ENCODE measurements around the gene KRT86. TPM values are rescaled to one million over a fixed set of nuclear protein-coding genes. Genes with fewer than 3 reads are reported as not detected.

The KRT86 gene
- total RNA-seq, 1 donor from 2014 or later = not detected

- ATAC-seq = no peak
- DNase-seq = no peak
- intact Hi-C loops (cut with micrococcal nuclease) = no loop called here
Measured at GRCh38 chr12:52321418-52321817, 47.0 kb downstream of the KRT86 start.

DNA sequence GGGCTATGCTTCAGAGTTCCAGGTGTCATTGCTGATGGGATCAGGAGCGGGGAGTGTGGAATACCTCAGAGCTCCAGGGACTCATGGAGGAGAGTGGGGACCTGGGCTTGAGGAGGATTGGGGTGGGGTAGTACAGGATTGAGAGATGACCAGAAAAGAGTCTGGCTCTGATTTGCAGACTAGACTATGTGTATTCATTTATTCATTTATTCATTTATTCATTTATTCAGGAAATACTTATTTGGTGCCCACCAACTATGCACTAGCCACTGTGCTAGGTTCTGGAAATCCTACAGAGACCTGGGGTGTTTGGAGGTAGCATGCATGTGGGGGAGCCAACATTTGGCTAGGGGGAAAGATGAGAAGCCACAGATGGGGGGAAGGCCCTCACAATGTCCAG lies 47.6 kb downstream of the KRT86 start:
- DNase-seq (no peak), ATAC-seq (no peak)
- intact Hi-C loops (cut with micrococcal nuclease) = no loop called here

GRCh38 chr12:52323001-52323400 lies 48.6 kb downstream of the KRT86 start:
- no peak for DNase-seq
- intact Hi-C loops (cut with micrococcal nuclease) = no loop called here
- ATAC-seq = no peak

DNA sequence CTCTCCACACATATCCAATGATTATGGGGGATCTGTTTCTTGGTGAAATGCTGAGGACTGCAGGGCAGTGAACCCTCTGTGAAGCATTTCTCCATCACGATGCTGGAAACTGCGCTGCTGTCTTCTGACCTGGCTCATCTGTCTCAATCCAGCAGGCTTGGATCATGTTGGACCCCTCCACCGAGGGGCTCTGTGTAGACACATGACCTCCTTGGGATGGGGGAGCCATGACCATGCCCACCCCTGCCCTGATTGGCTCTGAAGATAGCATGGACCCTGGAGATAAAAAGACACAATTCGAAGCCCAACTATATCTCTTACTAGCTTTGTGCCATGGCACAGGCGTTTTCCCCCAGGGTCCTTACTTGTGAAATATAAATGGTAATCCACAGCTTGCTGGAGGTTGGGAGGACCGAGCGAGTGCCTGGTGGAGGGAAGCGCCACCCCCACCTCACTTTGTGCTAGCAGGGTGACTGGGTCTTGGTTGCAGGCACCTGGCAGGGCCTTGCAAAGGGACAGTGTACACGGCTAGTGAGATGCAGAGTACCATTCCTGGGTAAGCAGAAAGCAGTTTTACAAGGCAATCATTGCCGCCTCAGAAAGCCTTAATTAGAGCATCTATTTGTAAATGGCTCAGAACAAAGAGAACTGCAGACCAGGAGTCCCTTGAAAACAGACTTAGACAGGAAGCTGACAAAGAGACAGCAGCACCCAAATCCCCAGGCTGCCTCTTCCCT lies 49.1 kb downstream of the KRT86 start:
- no peak for ATAC-seq

DNA sequence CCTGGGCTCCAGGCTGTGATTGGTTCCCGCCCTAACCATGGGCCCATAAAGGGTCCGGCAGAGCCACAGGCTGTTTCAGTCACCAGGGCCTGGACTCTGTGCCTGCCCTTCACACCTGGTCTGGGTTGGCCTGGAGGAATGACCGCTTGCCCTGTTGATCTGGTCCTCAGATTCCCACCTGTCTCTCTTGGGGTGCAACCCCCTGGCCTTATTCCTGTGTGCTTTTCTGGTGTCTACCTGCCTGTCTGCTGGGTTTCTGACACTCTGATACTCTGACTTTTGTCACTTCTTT lies 49.7 kb downstream of the KRT86 start:
- DNase-seq = no peak
- intact Hi-C loops (cut with micrococcal nuclease) = no loop called here
- ATAC-seq = no peak

More for the DNA sequence above, 49.1 kb downstream of the KRT86 start:
- intact Hi-C loops (cut with micrococcal nuclease) = no loop called here
- DNase-seq = no peak

- DNase-seq (peak; percentile 58), ATAC-seq (peak; percentile 96)
- intact Hi-C loops (cut with micrococcal nuclease) = loop anchor here (5.0 kb wide), 1 partner anchor 170 kb away; no protein-coding TSS in a partner anchor
Measured at GRCh38 chr12:52327052-52327829, 52.8 kb downstream of the KRT86 start.

DNA sequence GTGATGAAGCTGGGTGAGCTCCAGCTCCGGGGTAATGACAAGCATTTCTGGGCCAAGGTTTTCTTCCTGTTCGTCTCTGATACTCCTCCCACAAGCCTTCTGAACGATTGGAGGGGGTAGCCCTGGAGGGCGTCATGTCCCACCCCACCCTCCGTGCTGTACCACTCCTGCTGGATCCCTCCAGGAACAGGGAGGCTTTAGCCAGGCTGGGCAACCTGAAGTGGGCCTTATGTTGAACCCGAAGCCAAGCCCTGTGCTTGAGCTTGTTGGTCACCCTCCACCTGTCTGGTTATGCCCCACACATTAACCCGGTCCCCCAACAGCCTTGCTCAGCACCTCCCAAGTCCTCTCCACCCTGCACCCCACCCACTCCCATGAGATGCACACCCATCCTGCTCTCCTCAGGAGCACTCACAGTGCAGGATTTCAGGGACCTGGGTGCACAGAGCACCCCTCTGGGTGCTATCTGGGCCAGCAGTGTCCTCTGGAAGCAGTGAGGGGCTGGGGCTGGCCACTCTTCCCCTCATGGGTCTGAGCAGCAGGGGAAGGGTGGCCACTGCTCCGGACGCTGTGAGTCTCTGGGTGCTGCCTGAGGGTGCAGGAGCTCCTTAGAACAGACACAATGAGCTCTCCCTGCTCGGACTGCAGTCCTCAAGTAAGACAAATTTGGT lies 53.5 kb downstream of the KRT86 start:
- intact Hi-C loops (cut with micrococcal nuclease) = loop anchor here (5.0 kb wide), 1 partner anchor 171 kb away; no protein-coding TSS in a partner anchor
- no peak for ATAC-seq
- DNase-seq = no peak

DNA sequence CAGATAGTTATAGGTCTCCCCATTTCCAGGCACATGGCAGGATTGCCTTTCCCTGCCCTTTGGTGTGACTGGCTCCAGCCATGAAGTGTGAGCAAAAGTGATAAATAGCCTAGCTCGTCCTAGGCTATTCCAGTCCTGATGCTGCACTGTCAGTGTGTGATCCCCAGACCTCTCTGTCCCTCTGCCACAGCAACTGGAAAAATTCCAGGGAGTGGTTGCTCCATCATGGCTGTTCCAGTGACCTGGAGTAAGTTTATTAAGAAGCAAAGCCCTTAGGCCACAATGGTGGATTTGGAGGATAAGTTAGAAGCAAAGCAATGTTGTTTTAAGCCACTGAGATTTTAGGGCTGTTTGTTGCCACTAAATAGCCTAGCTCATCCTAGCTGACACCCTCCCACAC lies 56.6 kb downstream of the KRT86 start:
- no peak for ATAC-seq
- DNase-seq = no peak
- intact Hi-C loops (cut with micrococcal nuclease) = no loop called here

DNA sequence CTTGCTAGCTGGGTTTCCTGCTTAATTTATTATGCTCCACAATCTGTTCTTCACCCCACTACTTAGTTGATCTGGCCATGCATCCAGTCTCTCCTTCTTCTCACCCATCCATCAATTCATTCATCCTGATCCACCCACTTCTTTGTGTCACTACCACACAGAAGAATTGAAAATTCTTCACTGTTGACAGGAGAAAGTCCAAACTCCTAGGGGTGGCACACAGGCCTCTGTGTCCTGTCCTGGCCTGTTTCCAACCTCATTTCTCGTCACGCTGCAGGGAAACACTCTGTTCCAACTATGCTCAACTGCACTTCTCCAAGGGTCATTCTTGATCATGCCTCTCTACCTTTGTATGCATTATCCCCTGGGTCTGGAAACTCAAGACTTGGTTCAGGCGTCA lies 57.4 kb downstream of the KRT86 start:
- DNase-seq = no peak
- intact Hi-C loops (cut with micrococcal nuclease) = no loop called here
- ATAC-seq = no peak

GRCh38 chr12:52332381-52332780 lies 57.9 kb downstream of the KRT86 start:
- ATAC-seq (no peak), DNase-seq (no peak)
- intact Hi-C loops (cut with micrococcal nuclease) = no loop called here

DNA sequence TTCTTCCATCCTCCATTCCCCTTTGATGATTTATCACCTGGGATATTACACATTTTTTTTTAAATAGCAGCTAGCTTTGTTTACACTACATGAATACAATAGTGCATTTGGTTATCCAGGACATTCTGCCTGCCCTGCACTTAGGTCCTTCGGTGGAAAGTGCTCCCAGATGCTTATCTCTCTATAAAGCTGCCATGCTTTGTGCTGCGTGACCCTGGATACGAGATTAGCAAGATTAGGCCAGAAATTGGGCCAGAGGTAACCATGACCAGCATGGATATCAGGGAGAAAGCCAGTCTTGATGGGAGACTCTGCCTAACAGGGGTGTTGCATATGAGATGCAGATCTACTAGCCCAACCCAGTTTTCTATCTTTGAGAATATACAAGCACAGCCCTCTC lies 58.9 kb downstream of the KRT86 start:
- intact Hi-C loops (cut with micrococcal nuclease) = no loop called here
- DNase-seq (no peak), ATAC-seq (no peak)

GRCh38 chr12:52334185-52334584 lies 59.7 kb downstream of the KRT86 start:
- no peak for ATAC-seq

DNA sequence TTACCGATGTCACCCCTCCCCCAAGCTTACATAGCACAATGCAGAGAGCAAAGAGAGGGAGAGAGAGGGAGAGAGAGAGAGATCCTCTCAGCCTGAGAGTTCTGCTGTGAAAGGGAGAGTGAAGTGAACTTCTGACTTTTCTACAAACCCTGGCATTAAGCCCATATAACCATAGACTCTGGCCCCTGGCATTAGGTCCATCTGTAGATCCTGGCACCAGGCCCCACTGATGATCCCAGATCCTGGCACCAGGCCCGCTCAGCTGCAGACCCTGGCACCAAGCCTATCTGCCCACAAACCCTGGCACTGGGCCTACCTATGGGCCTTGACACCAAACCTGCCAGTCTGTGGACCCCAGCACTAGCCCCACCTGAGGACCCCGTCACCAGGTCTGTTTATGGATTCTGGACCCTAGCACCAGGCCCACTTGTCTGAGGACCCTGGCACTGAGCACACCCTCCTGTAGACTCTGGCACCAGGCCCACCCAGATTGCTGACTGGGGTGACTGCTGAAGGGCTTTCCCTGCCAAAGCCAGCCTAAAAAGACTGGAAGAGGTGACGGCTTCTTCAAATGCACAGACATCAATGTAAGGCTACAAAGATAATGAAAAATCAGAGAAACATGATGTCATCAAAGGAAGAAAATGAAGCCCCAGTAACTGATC lies 61.3 kb downstream of the KRT86 start:
- DNase-seq (no peak), ATAC-seq (no peak)
- intact Hi-C loops (cut with micrococcal nuclease) = no loop called here

More at GRCh38 chr12:52334185-52334584, 59.7 kb downstream of the KRT86 start:
- intact Hi-C loops (cut with micrococcal nuclease) = no loop called here
- DNase-seq = no peak

DNA sequence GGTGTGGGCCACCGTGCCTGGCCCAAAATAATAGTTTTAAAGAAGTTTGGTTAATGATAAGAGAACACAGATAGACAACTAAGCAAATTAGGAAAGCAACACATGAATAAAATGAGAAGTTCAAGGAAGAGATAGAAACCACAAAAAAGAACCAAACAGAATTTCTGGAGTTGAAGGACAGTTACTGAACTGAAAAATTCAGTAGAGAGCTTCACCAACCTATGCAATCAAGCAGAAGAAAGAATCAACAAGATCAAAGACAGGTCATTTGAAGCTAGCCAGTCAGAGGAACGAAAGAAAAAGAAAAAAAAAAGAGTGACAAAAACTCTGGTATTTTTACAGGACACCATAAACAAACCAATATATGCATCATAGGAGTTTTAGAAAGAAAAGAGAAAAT lies 62.2 kb downstream of the KRT86 start:
- intact Hi-C loops (cut with micrococcal nuclease) = no loop called here
- DNase-seq = no peak
- ATAC-seq = no peak

- intact Hi-C loops (cut with micrococcal nuclease) = no loop called here
- ATAC-seq (no peak), DNase-seq (no peak)
Measured at GRCh38 chr12:52337054-52337453, 62.6 kb downstream of the KRT86 start.

- no peak for DNase-seq
- intact Hi-C loops (cut with micrococcal nuclease) = no loop called here
- ATAC-seq = no peak
Measured at GRCh38 chr12:52338241-52338960, 64.0 kb downstream of the KRT86 start.

DNA sequence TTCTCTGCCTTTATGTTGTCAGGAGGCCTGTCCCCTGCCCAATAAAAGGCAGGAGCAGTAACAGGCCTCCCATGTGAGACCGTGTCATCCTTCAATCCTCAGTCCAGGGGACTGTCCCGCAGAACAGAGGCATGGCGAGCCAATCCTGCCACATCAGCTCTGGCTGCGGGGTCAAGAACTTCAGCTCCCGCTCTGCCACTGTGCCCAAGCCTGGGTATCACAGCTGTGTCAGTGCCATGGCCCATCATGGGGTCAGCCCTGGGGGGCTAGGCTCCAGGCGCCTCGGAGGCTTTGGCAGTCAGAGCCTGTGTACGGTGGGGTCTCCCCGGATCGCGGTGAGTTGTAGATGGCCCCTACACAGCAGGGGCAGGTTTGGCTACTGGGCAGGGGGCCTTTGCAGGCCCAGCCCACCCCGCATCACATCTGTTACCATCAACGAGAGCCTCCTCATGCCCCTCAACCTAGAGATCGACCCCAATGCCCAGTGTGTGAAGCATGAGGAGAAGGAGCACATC lies 66.7 kb downstream of the KRT86 start:
- DNase-seq = no peak
- intact Hi-C loops (cut with micrococcal nuclease) = no loop called here
- ATAC-seq = no peak

DNA sequence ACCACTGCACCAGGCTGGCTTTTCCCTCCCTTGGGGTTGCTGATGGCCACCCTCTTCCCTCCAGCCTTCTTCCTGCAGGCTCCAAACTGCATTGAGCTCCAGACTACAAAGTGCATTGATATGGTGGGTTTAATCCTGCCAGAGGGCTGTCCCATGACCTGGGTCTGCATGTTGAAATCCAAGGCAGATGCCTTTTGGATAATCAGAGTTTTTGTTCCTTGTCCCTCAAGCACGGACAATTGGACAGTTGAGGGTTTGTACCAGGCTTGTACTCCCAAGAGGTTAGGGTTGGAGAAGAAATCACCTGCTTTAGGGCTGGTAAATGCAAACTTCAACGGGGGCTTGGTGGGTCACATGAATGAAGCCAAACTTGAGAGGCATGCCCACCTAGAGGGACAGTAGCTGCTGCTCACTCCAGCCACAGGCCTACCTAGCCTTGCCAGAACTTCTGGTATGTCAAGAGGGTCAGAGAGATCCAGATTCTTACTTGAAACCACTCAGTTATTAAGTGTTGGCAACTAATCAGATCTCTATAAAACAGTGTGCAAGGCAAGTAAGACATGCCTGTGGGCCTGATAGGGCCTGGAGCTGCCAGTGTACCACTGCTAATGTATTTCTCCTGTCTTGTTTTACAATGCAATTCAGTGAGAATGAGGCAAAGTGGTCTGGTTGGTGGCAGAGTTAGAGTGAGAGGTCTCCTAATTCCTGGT lies 68.5 kb downstream of the KRT86 start:
- no peak for ATAC-seq
- no peak for DNase-seq
- intact Hi-C loops (cut with micrococcal nuclease) = no loop called here

Measured in left ventricle myocardium superior (tissue), 1 donor.